ENCODE results near the gene FSTL5.

FSTL5 gene

GRCh38 chr4:161936625-161937550 is 226.9 kb downstream of the FSTL5 start:
- DNase-seq (ENCODE audit: low read depth in 3 of 3): no peak

DNA sequence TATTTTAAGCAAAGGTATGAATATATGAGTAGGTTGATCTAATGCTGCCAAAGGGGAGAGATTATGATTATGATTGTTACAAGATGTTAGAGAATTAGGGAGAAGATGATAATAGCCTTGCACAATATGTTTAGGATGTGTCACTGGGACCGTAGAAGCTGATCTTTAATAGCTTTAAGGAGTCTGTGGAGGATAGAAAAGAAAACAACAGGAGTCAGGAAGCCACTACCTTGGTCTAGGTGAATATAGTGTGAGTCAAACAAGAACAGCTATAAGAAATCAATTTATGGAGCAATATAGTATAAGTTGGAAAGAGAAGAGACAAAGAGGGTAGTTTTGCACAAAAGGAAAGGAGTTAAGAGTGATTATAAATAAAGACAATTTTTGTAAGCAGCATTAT is 232.7 kb downstream of the FSTL5 start:
- DNase-seq (ENCODE audit: low read depth in 3 of 3): no peak

GRCh38 chr4:161929956-161930355 is 233.8 kb downstream of the FSTL5 start:
- no peak for DNase-seq (ENCODE audit: low read depth in 3 of 3)

DNA sequence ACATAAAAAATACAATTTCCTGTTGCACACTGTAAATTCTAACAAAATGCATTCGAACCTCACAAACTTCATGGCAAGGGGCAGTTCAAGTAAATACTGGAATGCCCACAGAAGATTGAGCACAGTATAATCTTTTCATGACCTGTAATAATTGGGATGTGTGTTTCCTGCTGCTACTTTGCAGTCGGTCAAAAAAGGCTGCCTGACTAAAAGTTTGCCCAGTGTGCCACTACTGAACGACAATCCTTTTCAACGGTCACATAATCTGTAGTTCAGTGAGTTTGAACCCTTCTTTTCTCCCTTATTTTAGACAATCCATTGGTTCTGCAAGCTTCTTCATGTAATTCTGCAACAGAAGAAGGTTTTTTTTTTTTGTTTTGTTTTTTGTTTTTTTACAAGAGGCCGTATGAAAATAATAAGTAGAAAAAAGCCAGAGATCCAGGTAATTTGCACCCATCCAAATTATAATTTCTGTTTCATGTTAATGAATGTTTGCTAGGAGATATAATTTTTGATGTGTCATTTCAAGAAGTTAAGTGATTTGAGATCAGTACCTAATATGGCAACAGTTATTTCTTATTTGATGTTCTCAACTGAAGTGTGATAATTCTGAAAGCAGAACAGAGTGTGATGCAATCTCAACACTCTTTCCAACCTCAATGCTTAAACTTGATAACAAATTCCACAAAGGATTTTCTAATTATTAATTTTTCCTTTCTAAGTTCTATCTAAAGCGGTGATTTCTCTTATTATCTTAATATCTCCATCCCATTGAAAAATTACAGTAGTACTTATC is 237.6 kb downstream of the FSTL5 start:
- DNase-seq (ENCODE audit: low read depth in 3 of 3): no peak

DNA sequence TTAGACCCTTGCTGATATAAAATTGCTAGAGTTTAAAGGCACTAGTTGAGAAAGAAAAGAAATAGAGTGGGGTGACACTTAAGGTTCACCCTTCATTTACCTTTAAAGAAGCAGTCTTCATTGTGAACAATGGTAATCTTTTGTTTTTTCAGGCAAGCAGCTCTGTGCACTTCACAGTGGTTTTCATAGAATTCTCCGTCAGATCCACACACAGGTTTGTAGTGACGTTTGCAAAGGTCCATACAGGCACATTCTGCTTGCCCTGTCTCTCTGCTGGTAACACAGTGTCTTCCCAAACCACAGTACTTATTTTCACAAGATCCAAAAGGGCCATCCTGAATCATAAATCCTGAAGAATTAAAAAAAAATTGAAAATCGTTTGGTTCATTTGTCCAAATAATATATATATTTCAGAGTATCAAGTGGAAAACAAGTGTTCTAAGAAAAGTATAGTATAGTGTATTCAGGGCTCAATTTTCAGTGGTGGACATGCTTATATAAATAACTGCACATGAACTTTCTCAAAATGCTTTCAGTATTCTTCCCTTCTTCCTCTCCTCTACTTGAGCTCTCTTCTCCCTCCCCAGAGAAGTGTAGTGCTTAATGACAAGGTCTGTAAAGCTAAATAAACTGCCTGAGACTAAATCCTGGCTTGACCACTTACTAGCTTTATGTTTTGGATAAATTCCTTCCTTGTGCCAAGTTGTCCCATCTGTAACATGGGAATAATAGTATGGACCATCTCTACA is 243.3 kb downstream of the FSTL5 start:
- DNase-seq (ENCODE audit: low read depth in 3 of 3): no peak

GRCh38 chr4:161919442-161920220 is 244.2 kb downstream of the FSTL5 start:
- no peak for DNase-seq (ENCODE audit: low read depth in 3 of 3)

- no peak for DNase-seq (ENCODE audit: low read depth in 3 of 3)
Measured at GRCh38 chr4:161916035-161916434, 247.8 kb downstream of the FSTL5 start.

GRCh38 chr4:161907590-161907955 is 256.2 kb downstream of the FSTL5 start:
- no peak for DNase-seq (ENCODE audit: low read depth in 3 of 3)

- DNase-seq (ENCODE audit: low read depth in 3 of 3): no peak
Measured at GRCh38 chr4:161906836-161907589, 256.8 kb downstream of the FSTL5 start.

DNA sequence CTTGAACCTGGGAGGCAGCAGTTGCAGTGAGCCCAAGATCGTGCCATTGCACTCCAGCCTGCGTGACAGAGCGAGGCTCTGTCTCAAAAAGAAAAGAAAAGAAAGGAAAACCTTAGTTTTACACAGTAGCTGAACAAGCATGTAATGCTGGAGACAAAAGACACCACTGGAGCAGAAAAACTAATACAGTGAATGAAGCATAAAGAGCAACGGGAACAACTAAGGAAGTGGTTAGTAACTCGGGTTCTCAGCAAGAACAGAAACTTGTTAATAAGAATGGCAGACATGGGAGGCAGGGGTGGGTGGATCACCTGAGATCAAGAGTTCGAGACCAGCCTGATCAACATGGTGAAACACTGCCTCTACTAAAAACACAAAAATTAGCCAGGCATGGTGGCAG is 263.7 kb downstream of the FSTL5 start:
- DNase-seq (ENCODE audit: low read depth in 3 of 3): no peak

DNA sequence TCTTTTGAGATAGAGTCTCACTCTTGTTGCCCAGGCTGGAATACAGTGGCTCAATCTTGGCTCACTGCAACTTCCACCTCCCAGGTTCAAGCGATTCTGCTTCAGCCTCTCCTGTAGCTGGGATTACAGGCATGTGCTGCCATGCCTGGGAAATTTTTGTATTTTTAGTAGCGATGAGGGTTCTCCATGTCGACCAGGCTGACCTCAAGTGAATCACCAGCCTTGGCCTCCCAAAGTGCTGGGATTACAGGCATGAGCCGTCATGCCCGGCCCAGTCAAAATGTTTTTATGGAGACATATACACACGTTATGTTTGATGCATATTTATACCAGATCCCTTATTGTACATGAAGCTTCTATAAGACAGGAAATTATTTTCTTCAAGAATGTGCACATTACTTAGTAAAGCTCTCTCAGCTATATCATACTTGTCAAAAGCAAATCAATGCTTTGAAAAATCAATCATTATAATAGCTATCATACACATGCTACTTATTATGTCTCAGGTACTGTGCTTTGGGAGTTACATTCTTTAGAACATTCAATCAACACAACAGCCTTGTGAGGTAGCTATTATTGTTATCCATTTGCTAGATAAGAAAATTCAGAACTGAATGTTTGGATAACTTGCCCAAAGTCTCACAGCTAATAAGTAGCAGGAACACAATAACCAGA is 269.2 kb downstream of the FSTL5 start:
- DNase-seq (ENCODE audit: low read depth in 3 of 3): no peak

GRCh38 chr4:161894014-161894413 is 269.8 kb downstream of the FSTL5 start:
- DNase-seq (ENCODE audit: low read depth in 3 of 3): no peak

GRCh38 chr4:161893566-161893965 is 270.2 kb downstream of the FSTL5 start:
- DNase-seq (ENCODE audit: low read depth in 3 of 3): no peak

- DNase-seq (ENCODE audit: low read depth in 3 of 3): no peak
Measured at GRCh38 chr4:161892951-161893350, 270.8 kb downstream of the FSTL5 start.

DNA sequence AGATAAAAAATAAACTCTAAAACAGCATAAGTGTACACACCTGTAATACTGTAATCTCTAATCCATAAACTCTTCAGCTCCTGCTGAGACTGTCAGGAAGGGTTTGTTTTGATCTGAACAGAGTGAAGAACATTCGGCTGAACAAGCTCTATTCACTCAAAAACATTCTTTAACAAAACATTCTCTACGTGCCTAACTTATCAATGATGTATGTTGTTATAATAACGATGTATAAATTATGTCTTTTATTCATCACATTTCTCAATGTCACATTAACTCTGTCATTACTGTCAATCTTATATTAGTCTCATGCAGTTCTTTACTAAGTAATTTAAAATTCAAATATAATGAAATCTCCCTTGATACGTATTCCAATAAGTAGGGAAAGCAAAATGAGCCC is 280.6 kb downstream of the FSTL5 start:
- DNase-seq (ENCODE audit: low read depth in 3 of 3): no peak

DNA sequence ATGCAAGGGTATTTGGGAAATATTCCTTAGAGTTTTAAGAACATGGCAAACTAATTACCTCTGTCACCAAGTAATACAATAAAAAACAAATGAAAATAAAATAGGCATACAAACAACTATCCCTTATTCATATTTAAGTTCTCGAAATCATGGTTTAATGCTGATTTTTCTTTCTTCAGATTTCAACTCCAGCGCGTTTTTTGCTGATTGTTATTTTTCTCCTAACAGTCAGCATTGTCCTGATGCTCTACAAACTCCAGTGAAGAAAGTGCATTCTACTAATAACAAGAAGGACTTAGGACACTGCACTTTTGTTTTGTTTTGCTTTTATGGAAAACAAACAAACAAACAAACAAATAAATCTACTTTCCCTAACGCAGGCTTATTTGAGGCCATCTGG is 282.4 kb downstream of the FSTL5 start:
- DNase-seq (ENCODE audit: low read depth in 3 of 3): no peak

DNA sequence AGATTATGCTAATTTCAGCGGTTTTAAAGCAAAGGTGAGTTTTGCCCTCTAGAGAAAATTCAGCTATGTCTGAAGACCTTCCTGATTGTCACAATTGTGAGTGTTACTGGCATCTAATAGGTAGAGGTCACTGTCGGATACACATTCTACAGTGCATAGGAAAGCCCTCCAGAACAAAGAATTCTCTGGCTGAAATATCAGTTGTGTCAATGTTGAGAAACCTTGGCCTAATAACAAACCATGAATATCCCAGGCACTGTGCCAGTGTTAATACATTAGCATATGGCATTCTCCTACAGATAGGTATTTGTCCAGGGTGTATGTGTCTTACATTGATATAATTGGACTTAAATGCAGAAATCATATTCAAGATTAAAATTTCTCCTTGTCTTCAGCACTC is 294.3 kb downstream of the FSTL5 start:
- DNase-seq (ENCODE audit: low read depth in 3 of 3): no peak

DNA sequence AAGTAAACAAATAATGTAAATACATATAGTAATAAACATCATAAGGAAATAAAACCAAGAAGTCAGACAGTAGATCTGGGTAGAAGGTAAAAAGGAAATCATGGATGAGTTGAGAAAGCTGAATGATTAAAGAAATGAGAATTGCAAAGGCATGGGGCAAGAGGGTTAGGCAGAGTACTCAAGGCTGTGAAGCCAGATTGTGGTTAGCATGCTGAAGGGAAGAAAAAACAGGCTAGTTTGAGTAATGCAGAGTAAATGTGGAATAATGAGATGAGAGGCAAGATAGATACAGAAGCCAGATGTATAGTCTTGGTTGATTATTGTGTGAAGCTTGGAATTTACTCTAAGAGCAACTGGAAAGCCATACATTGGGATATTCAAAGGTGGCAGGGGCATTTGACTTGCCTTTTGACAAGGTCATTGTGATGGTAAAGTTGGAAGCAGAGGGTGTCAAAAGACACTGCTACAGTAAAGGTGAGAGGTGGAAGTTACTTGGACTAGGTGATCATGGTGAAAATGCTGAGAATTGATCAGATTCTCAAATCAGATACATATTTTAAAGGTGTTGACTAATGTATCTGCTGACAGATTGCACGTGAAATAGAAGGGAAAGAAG is 307.0 kb downstream of the FSTL5 start:
- no peak for DNase-seq (ENCODE audit: low read depth in 3 of 3)

DNA sequence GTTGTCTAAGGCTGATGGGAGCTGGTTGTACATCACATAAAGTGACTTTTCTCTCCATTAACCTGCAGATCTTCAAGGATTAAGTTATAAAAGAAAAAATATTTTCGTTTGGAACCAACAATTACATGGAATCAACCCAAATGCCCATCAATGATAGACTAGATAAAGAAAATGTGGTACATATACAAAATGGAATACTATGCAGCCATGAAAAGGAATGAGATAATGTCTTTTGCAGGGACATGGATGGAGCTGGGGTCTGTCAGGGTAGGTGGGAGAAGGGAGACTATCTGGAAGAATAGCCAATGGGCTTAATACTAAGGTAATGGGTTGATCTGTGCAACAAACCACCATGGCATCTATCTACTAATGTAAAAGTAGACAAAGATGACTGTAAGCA is 313.2 kb downstream of the FSTL5 start:
- DNase-seq (ENCODE audit: low read depth in 3 of 3): no peak

GRCh38 chr4:161841759-161842158 is 322.0 kb downstream of the FSTL5 start:
- no peak for DNase-seq (ENCODE audit: low read depth in 3 of 3)

All from stimulated activated CD4-positive, alpha-beta T cell treated with anti-CD3 and anti-CD28 coated beads, TNF-alpha, amount 100 ng/mL, for 48 hours (primary cell).